ENCODE data around the gene MEDAG. TPM values are rescaled to one million over a fixed set of nuclear protein-coding genes. Genes with fewer than 3 reads are reported as not detected.

Gene MEDAG
- total RNA-seq, 3 donors from 2014 or later (not counting 1 experiment from before 2014, with no cell fraction given) = not detected

DNA sequence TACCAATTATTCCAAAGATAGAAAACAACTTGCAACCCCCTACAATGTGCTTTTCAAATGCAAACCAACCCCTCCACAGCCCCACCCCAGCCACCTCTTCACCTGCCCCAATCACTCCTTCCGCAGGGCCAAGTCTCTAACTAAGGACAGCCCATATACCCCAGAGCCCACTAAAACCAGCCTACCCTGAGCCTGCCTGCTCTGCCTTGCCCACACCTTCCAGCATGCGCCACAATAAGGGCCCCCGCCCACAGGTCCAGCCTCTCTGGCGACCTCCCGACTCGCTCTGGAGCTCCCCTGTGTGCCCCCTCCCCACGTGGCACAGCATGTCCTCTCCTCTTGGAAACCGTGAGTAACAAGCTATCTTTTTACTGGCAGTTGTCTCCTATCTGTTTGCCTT, 42.8 kb upstream of the MEDAG start:
- WGBS (ENCODE audit: insufficient coverage) = 87% methylated on average over 8 of the region's 8 CpGs
- Histone ChIP-seq H3K9me3 (ENCODE audit: control insufficient read depth, insufficient read depth, low read length) (no peaks in the 10 kb centered on the region), H3K27ac (ENCODE audit: low read length) (no peak overlapping the region), H3K4me3 (ENCODE audit: low read length) (no peak overlapping the region), H3K27me3 (ENCODE audit: control insufficient read depth, insufficient read depth, low read length) (peaks cover 2% of the 10 kb centered on the region), H3K36me3 (ENCODE audit: control insufficient read depth, insufficient read depth, low read length) (no peaks in the 10 kb centered on the region), H3K4me1 (ENCODE audit: control insufficient read depth, insufficient read depth, low read length) (no peaks in the 10 kb centered on the region)
- no peak for TF ChIP-seq CTCF (IDR thresholded peaks at IDR 0.05)
- no peak for DNase-seq
- no peak for ATAC-seq
- H3K9me3 Mint-ChIP-seq = no peaks in the 10 kb centered on the region
- peaks cover 6 to 10% of the 10 kb centered on the region in 2 donors for H3K27me3 Mint-ChIP-seq (ENCODE audit: low read depth in 2 of 2)
- H3K36me3 Mint-ChIP-seq = no peaks in the 10 kb centered on the region
- no peak overlapping the region for H3K4me3 Mint-ChIP-seq
- H3K4me1 Mint-ChIP-seq = peaks cover 6% of the 10 kb centered on the region in 2 donors
- no peak overlapping the region for H3K27ac Mint-ChIP-seq
- intact Hi-C loops (cut with micrococcal nuclease) = loop anchor here (10.0 kb wide), 1 partner anchor 488 kb away; no protein-coding TSS in a partner anchor

DNA sequence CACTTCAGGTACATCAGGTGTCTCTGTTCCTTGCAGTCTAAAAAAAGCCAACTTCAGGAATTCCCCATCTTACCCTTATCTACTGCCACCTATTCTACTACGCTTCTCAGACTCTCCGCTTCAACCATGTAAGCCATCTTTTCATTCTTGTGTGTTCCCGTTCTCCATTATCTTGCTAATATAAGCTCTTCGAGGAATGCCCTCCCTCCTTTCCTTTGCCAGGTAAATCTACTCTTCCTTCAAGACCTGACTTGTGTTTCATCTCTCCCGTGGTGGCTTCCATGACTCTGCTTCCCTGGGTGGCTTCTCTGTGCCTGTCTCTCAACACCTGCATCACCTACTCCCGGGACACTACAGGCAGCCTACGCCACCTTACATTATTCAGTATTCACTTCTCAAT, 42.3 kb upstream of the MEDAG start:
- Histone ChIP-seq H3K27me3 (ENCODE audit: control insufficient read depth, insufficient read depth, low read length) (peaks cover 2% of the 10 kb centered on the region), H3K4me1 (ENCODE audit: control insufficient read depth, insufficient read depth, low read length) (no peaks in the 10 kb centered on the region), H3K9me3 (ENCODE audit: control insufficient read depth, insufficient read depth, low read length) (no peaks in the 10 kb centered on the region), H3K36me3 (ENCODE audit: control insufficient read depth, insufficient read depth, low read length) (no peaks in the 10 kb centered on the region), H3K4me3 (ENCODE audit: low read length) (no peak overlapping the region), H3K27ac (ENCODE audit: low read length) (no peak overlapping the region)
- ATAC-seq (no peak), DNase-seq (no peak)
- Mint-ChIP-seq H3K4me3 (no peak overlapping the region), H3K9me3 (no peaks in the 10 kb centered on the region), H3K4me1 (peaks cover 6% of the 10 kb centered on the region in 2 donors), H3K36me3 (no peaks in the 10 kb centered on the region), H3K27me3 (ENCODE audit: low read depth in 2 of 2) (peaks cover 3 to 10% of the 10 kb centered on the region in 2 donors), H3K27ac (no peak overlapping the region)
- no peak for TF ChIP-seq CTCF (IDR thresholded peaks at IDR 0.05)
- intact Hi-C loops (cut with micrococcal nuclease) = loop anchor here (10.0 kb wide), 1 partner anchor 489 kb away; no protein-coding TSS in a partner anchor
- WGBS (ENCODE audit: insufficient coverage) = 94% methylated on average over 7 of the region's 7 CpGs

- H3K36me3 Mint-ChIP-seq = no peaks in the 10 kb centered on the region
- intact Hi-C loops (cut with micrococcal nuclease) = loop anchor here (1.0 to 10.0 kb wide), 2 partner anchors 490 to 732 kb away; no protein-coding TSS in a partner anchor
- WGBS (ENCODE audit: insufficient coverage) = 89% methylated on average over 5 of the region's 5 CpGs
Measured at GRCh38 chr13:30864433-30865122, 41.5 kb upstream of the MEDAG start.

More at GRCh38 chr13:30864433-30865122, 41.5 kb upstream of the MEDAG start:
- ATAC-seq (no peak), DNase-seq (no peak)
- H3K4me1 Mint-ChIP-seq = peaks cover 6% of the 10 kb centered on the region in 2 donors
- H3K27me3 ChIP-seq (ENCODE audit: control insufficient read depth, insufficient read depth, low read length) = peaks cover 2% of the 10 kb centered on the region
- no peak overlapping the region for H3K27ac ChIP-seq (ENCODE audit: low read length)
- H3K4me3 ChIP-seq (ENCODE audit: low read length) = no peak overlapping the region
- H3K36me3 ChIP-seq (ENCODE audit: control insufficient read depth, insufficient read depth, low read length) = no peaks in the 10 kb centered on the region
- H3K27ac Mint-ChIP-seq = no peak overlapping the region
- H3K4me3 Mint-ChIP-seq = no peak overlapping the region
- H3K27me3 Mint-ChIP-seq (ENCODE audit: low read depth in 2 of 2) = peaks cover 3 to 10% of the 10 kb centered on the region in 2 donors
- H3K4me1 ChIP-seq (ENCODE audit: control insufficient read depth, insufficient read depth, low read length) = no peaks in the 10 kb centered on the region
- no peaks in the 10 kb centered on the region for H3K9me3 Mint-ChIP-seq
- no peak for TF ChIP-seq CTCF (IDR thresholded peaks at IDR 0.05)
- no peaks in the 10 kb centered on the region for H3K9me3 ChIP-seq (ENCODE audit: control insufficient read depth, insufficient read depth, low read length)
